Loucy (cell line): ENCODE measurements around the gene CD34.

ENCODE experiments used
- H2AFZ ChIP-seq: fragments of 200-600 bp; sonication (generic); 2 replicates; pipeline ENCODE4 v1.6.0; 2016; ENCODE audit warnings: antibody characterized with exemption, mild to moderate bottlenecking, low read length, moderate library complexity
- H3F3A ChIP-seq: fragments of 200-600 bp; 2 replicates; pipeline ENCODE4 v1.6.0; 2016; ENCODE audit warnings: antibody characterized with exemption, low read depth, mild to moderate bottlenecking
- H3K27me3 ChIP-seq: fragments of 200-600 bp; sonication (generic); 2 replicates; pipeline ENCODE4 v1.6.1; 2014; ENCODE audit warnings: low read length, mild to moderate bottlenecking; ENCODE audit not compliant: insufficient read depth, poor library complexity, severe bottlenecking
- H3K36me3 ChIP-seq: fragments of 200-600 bp; sonication (generic); 2 replicates; pipeline ENCODE4 v1.6.1; 2016; ENCODE audit warnings: low read length; ENCODE audit not compliant: insufficient read depth
- H3K4me1 ChIP-seq: fragments of 200-600 bp; sonication (generic); 2 replicates; pipeline ENCODE4 v1.5.1; 2014; ENCODE audit warnings: low read length, mild to moderate bottlenecking; ENCODE audit not compliant: insufficient read depth, poor library complexity, severe bottlenecking
- H3K4me2 ChIP-seq: fragments of 200-600 bp; sonication (generic); 2 replicates; pipeline ENCODE4 v1.6.0; 2014; ENCODE audit warnings: antibody characterized with exemption, low read length, low read depth, mild to moderate bottlenecking; ENCODE audit not compliant: poor library complexity, severe bottlenecking
- H3K4me3 ChIP-seq: fragments of 200-600 bp; sonication (generic); 2 replicates; pipeline ENCODE4 v1.5.1; 2014; ENCODE audit warnings: low read length, mild to moderate bottlenecking, mixed read lengths; ENCODE audit not compliant: poor library complexity, severe bottlenecking
- H3K79me2 ChIP-seq: fragments of 200-600 bp; sonication (generic); 2 replicates; pipeline ENCODE4 v1.6.1; 2014; ENCODE audit warnings: low read length; ENCODE audit not compliant: insufficient read depth
- H3K9ac ChIP-seq: fragments of 200-600 bp; sonication (generic); 2 replicates; pipeline ENCODE4 v1.6.0; 2014; ENCODE audit warnings: mild to moderate bottlenecking, low read depth, low read length, moderate library complexity; ENCODE audit not compliant: poor library complexity, severe bottlenecking
- H3K9me2 ChIP-seq: fragments of 200-600 bp; sonication (generic); replicated peaks from 2 replicates; pipeline ENCODE4 v1.6.1; 2016; ENCODE audit warnings: low read depth, low read length, mixed read lengths
- H3K9me3 ChIP-seq: fragments of 200-600 bp; sonication (generic); 2 replicates; pipeline ENCODE4 v1.6.1; 2014; ENCODE audit warnings: mild to moderate bottlenecking, antibody characterized with exemption, low read length, low read depth; ENCODE audit not compliant: insufficient read depth
- H4K20me1 ChIP-seq: fragments of 200-600 bp; sonication (generic); 2 replicates; pipeline ENCODE4 v1.6.0; 2014; ENCODE audit warnings: antibody characterized with exemption, low read length, mild to moderate bottlenecking; ENCODE audit not compliant: insufficient read depth, poor library complexity, severe bottlenecking
- CTCF ChIP-seq: fragments of 200-600 bp; sonication (generic); conservative IDR thresholded peaks from 2 replicates; pipeline ENCODE4 v1.5.1; 2014; ENCODE audit warnings: mild to moderate bottlenecking, antibody characterized with exemption, low read length
- EZH2phosphoT487 ChIP-seq: fragments of 200-600 bp; IDR thresholded peaks from 2 replicates; pipeline ENCODE4 v1.6.1; 2018; ENCODE audit warnings: antibody characterized with exemption, mild to moderate bottlenecking, moderate library complexity, borderline replicate concordance

CD34 gene

GRCh38 chr1:207840380-207840779 lies 70.5 kb downstream of the CD34 start:
- H3K79me2 ChIP-seq = peaks cover 99% of the 10 kb centered on the region
- H3K27me3 ChIP-seq = no peaks in the 10 kb centered on the region

DNA sequence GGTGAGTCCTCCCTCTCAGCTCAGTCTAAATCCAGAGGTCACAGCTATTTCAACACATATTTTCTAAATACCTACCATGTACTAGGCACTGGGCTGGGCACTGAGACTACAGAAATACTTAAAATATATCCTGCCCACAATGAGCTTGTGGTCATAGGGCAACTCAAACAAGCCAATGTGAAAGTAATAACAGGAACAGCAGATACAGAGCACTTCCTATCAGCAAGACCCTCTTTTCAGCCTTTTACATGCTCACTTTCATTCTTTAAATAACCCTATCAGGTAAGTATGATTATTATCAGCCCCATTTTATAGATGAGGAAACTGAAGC lies 71.9 kb downstream of the CD34 start:
- Histone ChIP-seq H3K4me1 (peaks cover 29% of the 10 kb centered on the region), H3K9me3 (no peaks in the 10 kb centered on the region), H3K4me3 (no peak overlapping the region), H3K36me3 (peaks cover 92% of the 10 kb centered on the region), H3K27me3 (no peaks in the 10 kb centered on the region), H4K20me1 (peaks cover 94% of the 10 kb centered on the region), H3K9me2 (no peaks in the 10 kb centered on the region), H3K9ac (no peak overlapping the region), H3F3A (no peaks in the 10 kb centered on the region), H3K79me2 (peaks cover 99% of the 10 kb centered on the region), H3K4me2 (no peak overlapping the region), H2AFZ (no peak overlapping the region)
- TF ChIP-seq EZH2phosphoT487 = no peak
- TF ChIP-seq CTCF = no peak

More at GRCh38 chr1:207840380-207840779, 70.5 kb downstream of the CD34 start:
- Histone ChIP-seq H3K9me2 (no peaks in the 10 kb centered on the region), H3K36me3 (peaks cover 95% of the 10 kb centered on the region), H3F3A (no peaks in the 10 kb centered on the region), H3K4me1 (peaks cover 20% of the 10 kb centered on the region), H3K9me3 (no peaks in the 10 kb centered on the region), H4K20me1 (peaks cover 94% of the 10 kb centered on the region), H3K4me3 (no peak overlapping the region), H2AFZ (no peak overlapping the region), H3K4me2 (no peak overlapping the region), H3K9ac (no peak overlapping the region)
- peak; percentile 16; the same call in 1 of the 2 replicates for TF ChIP-seq CTCF
- no peak for TF ChIP-seq EZH2phosphoT487

- TF ChIP-seq CTCF (no peak), EZH2phosphoT487 (no peak)
- H3K4me2 ChIP-seq = no peak overlapping the region
- H2AFZ ChIP-seq = no peak overlapping the region
- peaks cover 86% of the 10 kb centered on the region for H3K36me3 ChIP-seq
- no peaks in the 10 kb centered on the region for H3K9me2 ChIP-seq
- H3K9me3 ChIP-seq = no peaks in the 10 kb centered on the region
- H3K4me1 ChIP-seq = peaks cover 35% of the 10 kb centered on the region
- H3K79me2 ChIP-seq = peaks cover 99% of the 10 kb centered on the region
- no peak overlapping the region for H3K9ac ChIP-seq
- no peaks in the 10 kb centered on the region for H3K27me3 ChIP-seq
- no peaks in the 10 kb centered on the region for H3F3A ChIP-seq
- H4K20me1 ChIP-seq = peaks cover 93% of the 10 kb centered on the region
- H3K4me3 ChIP-seq = no peak overlapping the region
Observed at GRCh38 chr1:207838156-207839082, 72.5 kb downstream of the CD34 start.
